Activated T-cell treated with anti-CD3 and anti-CD28 coated beads, Interleukin-2, amount 50 U/mL, for 4 hours (primary cell): ENCODE data around the gene ACP7. TPM values are rescaled to one million over a fixed set of nuclear protein-coding genes. Genes with fewer than 3 reads are reported as not detected.
"Not testable (repeated sequence)": the region's sequence is repeated elsewhere in the genome, so short reads cannot be mapped to it uniquely, and the experiment has no call there.

Experiments
- ATAC-seq, 2 donors: fragments of 200-7000 bp; cut with Tn5 transposase; one replicate each; pipeline ENCODE4 v1.10.0; 2021
- DNase-seq: peaks from one replicate; pipeline ENCODE4 v3.0.0-alpha.2; 2020
- H3K27me3 Mint-ChIP-seq: one replicate; pipeline ENCODE4 v1.8.0; 2021; ENCODE audit warnings: low read depth, mixed read lengths
- H3K36me3 Mint-ChIP-seq: one replicate; pipeline ENCODE4 v1.8.0; 2022; ENCODE audit warnings: mixed read lengths; ENCODE audit not compliant: insufficient read depth
- H3K4me1 Mint-ChIP-seq: one replicate; pipeline ENCODE4 v1.8.0; 2021; ENCODE audit warnings: low read depth, mixed read lengths
- H3K4me3 Mint-ChIP-seq: one replicate; pipeline ENCODE4 v1.8.0; 2021; ENCODE audit warnings: mild to moderate bottlenecking, moderate library complexity, mixed read lengths
- H3K9me3 Mint-ChIP-seq: one replicate; pipeline ENCODE4 v1.8.0; 2021; ENCODE audit warnings: mixed read lengths
- total RNA-seq, 3 donors: library from RNA; stranded (reverse); gene quantifications; one replicate each; pipeline ENCODE4 v1.2.1, GENCODE V29; 2021

The ACP7 gene
- total RNA-seq, 3 donors from 2014 or later: 0.20 TPM; not detected in 2

- H3K4me3 Mint-ChIP-seq: no peak overlapping the region
- no peaks in the 10 kb centered on the region for H3K9me3 Mint-ChIP-seq
- peaks cover 2% of the 10 kb centered on the region for H3K27me3 Mint-ChIP-seq
- peaks cover 1% of the 10 kb centered on the region for H3K4me1 Mint-ChIP-seq
- no peak for DNase-seq
- H3K36me3 Mint-ChIP-seq: no peaks in the 10 kb centered on the region
- ATAC-seq: no peak
Measured at GRCh38 chr19:39109641-39110040, 25.5 kb downstream of the ACP7 start.

GRCh38 chr19:39110263-39110967 lies 26.2 kb downstream of the ACP7 start:
- H3K27me3 Mint-ChIP-seq: peaks cover 2% of the 10 kb centered on the region
- ATAC-seq: peak; percentile 66 to 87
- H3K4me1 Mint-ChIP-seq: peaks cover 1% of the 10 kb centered on the region
- no peak overlapping the region for H3K4me3 Mint-ChIP-seq
- H3K9me3 Mint-ChIP-seq: no peaks in the 10 kb centered on the region
- no peaks in the 10 kb centered on the region for H3K36me3 Mint-ChIP-seq
- DNase-seq: peak; percentile 74

GRCh38 chr19:39111593-39112199 lies 27.5 kb downstream of the ACP7 start:
- no peaks in the 10 kb centered on the region for H3K36me3 Mint-ChIP-seq
- H3K4me1 Mint-ChIP-seq: peaks cover 1% of the 10 kb centered on the region
- H3K9me3 Mint-ChIP-seq: no peaks in the 10 kb centered on the region
- no peak overlapping the region for H3K4me3 Mint-ChIP-seq
- ATAC-seq (no peak), DNase-seq (no peak)
- peaks cover 2% of the 10 kb centered on the region for H3K27me3 Mint-ChIP-seq

- Mint-ChIP-seq H3K4me3 (no peak overlapping the region), H3K27me3 (peaks cover 2% of the 10 kb centered on the region), H3K4me1 (peaks cover 1% of the 10 kb centered on the region), H3K9me3 (no peaks in the 10 kb centered on the region), H3K36me3 (no peaks in the 10 kb centered on the region)
- DNase-seq: no peak
- ATAC-seq: no peak
Measured at GRCh38 chr19:39112338-39112890, 28.2 kb downstream of the ACP7 start.

GRCh38 chr19:39113199-39113598 lies 29.0 kb downstream of the ACP7 start:
- Mint-ChIP-seq H3K9me3 (no peaks in the 10 kb centered on the region), H3K4me3 (no peak overlapping the region), H3K36me3 (no peaks in the 10 kb centered on the region), H3K4me1 (peaks cover 1% of the 10 kb centered on the region), H3K27me3 (peaks cover 2% of the 10 kb centered on the region)
- no peak for ATAC-seq
- DNase-seq: no peak

- DNase-seq (no peak), ATAC-seq (no peak)
- Mint-ChIP-seq H3K4me3 (no peak overlapping the region), H3K9me3 (no peaks in the 10 kb centered on the region), H3K27me3 (peaks cover 2% of the 10 kb centered on the region), H3K4me1 (peaks cover 1% of the 10 kb centered on the region), H3K36me3 (no peaks in the 10 kb centered on the region)
Measured at GRCh38 chr19:39115105-39115847, 31.1 kb downstream of the ACP7 start.

GRCh38 chr19:39117023-39117422 lies 32.9 kb downstream of the ACP7 start:
- not testable (repeated sequence) for ATAC-seq, H3K4me1 Mint-ChIP-seq, H3K36me3 Mint-ChIP-seq, H3K4me3 Mint-ChIP-seq, H3K9me3 Mint-ChIP-seq, H3K27me3 Mint-ChIP-seq, DNase-seq

- Mint-ChIP-seq H3K4me1 (peaks cover 5% of the 10 kb centered on the region), H3K27me3 (peaks cover 6% of the 10 kb centered on the region), H3K36me3 (no peaks in the 10 kb centered on the region), H3K9me3 (no peaks in the 10 kb centered on the region), H3K4me3 (no peak overlapping the region)
- no peak for ATAC-seq
- DNase-seq: no peak
Measured at GRCh38 chr19:39119830-39120229, 35.7 kb downstream of the ACP7 start.

- no peak for DNase-seq
- Mint-ChIP-seq H3K9me3 (no peaks in the 10 kb centered on the region), H3K4me3 (peak overlapping the region; percentile 6), H3K4me1 (peaks cover 28% of the 10 kb centered on the region), H3K27me3 (peaks cover 6% of the 10 kb centered on the region), H3K36me3 (no peaks in the 10 kb centered on the region)
- ATAC-seq: no peak
Measured at GRCh38 chr19:39122934-39123731, 39.0 kb downstream of the ACP7 start.

- Mint-ChIP-seq H3K4me1 (peaks cover 28% of the 10 kb centered on the region), H3K27me3 (peaks cover 6% of the 10 kb centered on the region), H3K9me3 (no peaks in the 10 kb centered on the region), H3K36me3 (no peaks in the 10 kb centered on the region), H3K4me3 (peak overlapping the region; percentile 71)
- ATAC-seq (no peak), DNase-seq (no peak)
Measured at GRCh38 chr19:39124136-39124764, 40.1 kb downstream of the ACP7 start.

GRCh38 chr19:39125199-39125553 lies 41.0 kb downstream of the ACP7 start:
- peaks cover 6% of the 10 kb centered on the region for H3K27me3 Mint-ChIP-seq
- peak overlapping the region; percentile 92 for H3K4me3 Mint-ChIP-seq
- ATAC-seq (no peak), DNase-seq (no peak)
- no peaks in the 10 kb centered on the region for H3K36me3 Mint-ChIP-seq
- peaks cover 29% of the 10 kb centered on the region for H3K4me1 Mint-ChIP-seq
- no peaks in the 10 kb centered on the region for H3K9me3 Mint-ChIP-seq

GRCh38 chr19:39125554-39126311 lies 41.6 kb downstream of the ACP7 start, which contains the start of gene PAK4:
TSS of gene PAK4 (plus strand) at chr19:39125786. CDS start at chr19:39169554, 43,768 bp downstream.
- H3K4me1 Mint-ChIP-seq: peaks cover 32% of the 10 kb centered on the region

More at GRCh38 chr19:39125554-39126311, 41.6 kb downstream of the ACP7 start, which contains the start of gene PAK4:
- no peaks in the 10 kb centered on the region for H3K36me3 Mint-ChIP-seq
- peak; percentile 95 to 97 for ATAC-seq
- DNase-seq: peak; percentile 94
- peak within 1 kb of the TSS; percentile 92 for H3K4me3 Mint-ChIP-seq
- H3K9me3 Mint-ChIP-seq: no peaks in the 10 kb centered on the region
- peaks cover 6% of the 10 kb centered on the region for H3K27me3 Mint-ChIP-seq
